ENCODE results near the gene KY. TPM values are rescaled to one million over a fixed set of nuclear protein-coding genes. Genes with fewer than 3 reads are reported as not detected.

The KY gene
- total and polyA plus RNA-seq, 2 of the 8 experiments (the other 6 are each of a cell fraction or from before 2014, with no cell fraction given): not detected

Other genes with a start within 250 kb of the KY start
- gene ANAPC13, start 165.0 kb downstream of the KY start, total RNA-seq (2021; fragmentation: NEBNext Ultra II Directional; extraction: Animal tissue kit (Norgen Biotek cat#: 25700)): 31.0 and 34.0 TPM in 2 replicates
- 17.0 and 33.3 TPM in 2 replicates for gene ANAPC13, start 165.0 kb downstream of the KY start, polyA plus RNA-seq (2011; rRNA removed)
- 15.5 and 18.2 TPM in 2 replicates for gene CEP63, start 165.0 kb downstream of the KY start, total RNA-seq (2021; fragmentation: NEBNext Ultra II Directional; extraction: Animal tissue kit (Norgen Biotek cat#: 25700))
- 4.5 and 5.3 TPM in 2 replicates for gene CEP63, start 165.0 kb downstream of the KY start, polyA plus RNA-seq (2011; rRNA removed)
- gene EPHB1, start 144.2 kb upstream of the KY start, total RNA-seq (2021; fragmentation: NEBNext Ultra II Directional; extraction: Animal tissue kit (Norgen Biotek cat#: 25700)): 5.9 TPM in 2 replicates
- 3.5 and 5.4 TPM in 2 replicates for gene EPHB1, start 144.2 kb upstream of the KY start, polyA plus RNA-seq (2011; rRNA removed)

All from H1 (cell line).